GF-D8 (cell line): ENCODE measurements around the gene PTX4.

Source experiments
- DNase-seq: peaks from one replicate; lab custom pipeline; 2025; lab: John Stamatoyannopoulos, UW

Gene PTX4

DNA sequence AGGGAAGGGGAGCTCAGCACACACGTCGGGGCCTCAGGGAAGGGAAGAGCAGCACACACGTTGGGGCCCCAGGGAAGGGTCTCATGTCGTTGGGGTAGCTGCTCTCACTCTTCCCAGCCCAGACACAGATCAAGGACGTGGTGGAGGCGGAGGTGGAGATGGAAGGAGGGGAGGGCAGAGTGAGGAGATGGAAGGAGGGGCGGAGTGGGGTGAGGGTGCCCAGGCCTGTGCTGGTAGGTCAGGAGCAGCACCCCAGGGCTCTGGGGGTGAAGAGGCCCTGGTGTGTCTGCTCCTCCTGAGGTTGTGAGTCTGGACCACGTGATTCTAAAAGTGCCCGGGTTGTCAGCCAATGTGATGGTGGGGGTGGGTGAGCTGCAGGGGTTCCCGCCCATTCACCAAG is 28.8 kb downstream of the PTX4 start:
- DNase-seq, result no peak

DNA sequence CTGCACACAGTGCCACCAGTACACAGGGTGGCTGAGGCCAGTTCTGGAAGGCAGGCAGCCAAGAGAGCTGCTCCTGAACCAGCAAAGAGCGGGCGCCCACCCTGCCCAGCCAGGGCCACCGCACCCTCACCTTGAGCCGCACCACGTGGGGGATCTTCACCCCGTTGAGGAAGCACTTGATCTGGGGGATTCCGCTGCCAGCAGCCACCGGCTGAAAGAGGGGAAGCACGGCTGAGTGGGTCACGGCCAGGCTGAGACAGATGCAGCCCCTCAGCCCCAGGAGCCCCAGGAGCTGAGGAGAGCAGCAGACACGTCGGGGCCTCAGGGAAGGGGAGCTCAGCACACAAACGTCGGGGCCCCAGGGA is 29.8 kb downstream of the PTX4 start:
- no peak for DNase-seq

DNA sequence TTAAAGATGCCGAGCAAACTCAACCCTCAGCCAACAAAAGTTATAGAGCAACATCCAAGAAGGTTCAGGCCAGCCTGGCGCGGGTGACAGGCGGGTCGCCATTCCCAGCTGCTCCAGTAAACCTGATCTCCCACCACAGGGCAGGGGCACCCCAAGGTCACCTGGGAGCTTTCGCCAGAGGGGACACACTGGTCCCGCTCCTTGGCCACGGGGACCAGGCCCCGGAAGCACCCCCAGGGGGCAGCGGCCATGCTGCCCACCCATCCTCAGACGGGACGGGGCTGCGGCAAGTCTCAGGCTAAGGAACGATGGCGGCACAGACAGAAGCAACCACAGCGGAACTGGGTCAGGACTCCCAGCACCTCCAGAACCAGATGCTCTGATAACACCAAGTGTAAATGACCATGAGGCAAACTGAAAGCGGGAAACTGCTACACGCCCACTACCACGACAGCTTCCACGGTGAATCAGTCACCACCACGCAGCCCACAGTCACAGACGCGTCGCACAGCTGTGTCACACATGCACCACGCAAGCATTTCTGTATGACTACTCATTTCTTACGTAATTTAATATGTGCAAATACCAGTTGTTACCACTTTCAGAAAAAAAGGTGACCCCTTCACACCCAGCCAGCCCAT is 30.3 kb downstream of the PTX4 start:
- DNase-seq, result no peak

DNA sequence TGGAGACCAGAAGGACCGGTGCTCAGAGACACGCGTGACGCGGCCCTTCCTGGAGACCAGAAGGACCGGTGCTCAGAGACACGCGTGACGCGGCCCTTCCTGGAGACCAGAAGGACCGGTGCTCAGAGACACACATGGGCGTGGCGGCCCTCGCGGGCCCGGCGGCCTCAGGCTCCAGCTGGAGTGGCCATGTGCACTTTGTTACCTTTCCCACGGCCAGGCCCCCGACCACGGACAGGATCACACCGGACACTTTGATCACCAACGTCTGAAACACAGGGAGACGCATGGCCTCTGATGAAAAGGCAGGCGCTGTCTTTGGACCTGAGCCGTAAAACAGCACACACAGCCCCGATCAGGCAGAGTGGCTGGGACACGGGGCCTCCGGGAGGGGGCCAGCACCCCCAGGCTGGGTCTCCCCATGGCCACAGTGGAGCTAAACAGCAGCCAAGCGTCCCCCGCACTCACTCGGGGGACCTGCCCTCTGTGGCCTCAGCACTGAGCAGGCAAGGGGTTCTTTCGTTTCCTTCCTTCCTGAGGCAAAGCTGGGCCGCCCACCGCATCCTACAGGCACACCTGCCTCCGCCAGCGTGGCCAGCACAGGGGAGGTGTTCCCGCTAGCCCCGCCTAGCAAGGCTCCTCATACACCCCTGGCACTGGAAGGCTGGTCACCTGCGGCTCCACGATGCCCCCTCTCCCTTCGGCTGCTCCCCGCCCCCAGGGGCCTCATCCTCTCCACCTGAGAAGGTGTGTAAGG is 31.1 kb downstream of the PTX4 start:
- no peak for DNase-seq

DNA sequence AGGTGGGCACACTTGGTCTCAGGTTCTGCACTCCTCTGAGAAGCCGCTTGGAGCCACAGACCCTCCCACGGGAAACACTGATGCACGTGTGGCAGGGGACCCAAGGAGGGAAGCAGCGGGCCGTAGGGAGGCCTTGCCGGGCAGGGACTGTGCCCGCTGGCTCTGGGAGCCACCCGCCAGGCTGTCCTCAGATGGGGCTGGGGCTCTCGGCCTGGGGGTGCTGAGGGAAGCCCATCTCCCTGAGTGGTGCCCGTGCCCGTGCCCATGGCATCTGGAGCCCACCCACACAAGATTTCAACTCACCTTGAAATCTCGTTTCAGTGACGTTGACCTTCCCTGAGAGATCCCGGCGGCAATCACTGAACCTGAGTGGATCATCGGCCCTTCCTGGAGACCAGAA is 31.8 kb downstream of the PTX4 start:
- no peak for DNase-seq

DNA sequence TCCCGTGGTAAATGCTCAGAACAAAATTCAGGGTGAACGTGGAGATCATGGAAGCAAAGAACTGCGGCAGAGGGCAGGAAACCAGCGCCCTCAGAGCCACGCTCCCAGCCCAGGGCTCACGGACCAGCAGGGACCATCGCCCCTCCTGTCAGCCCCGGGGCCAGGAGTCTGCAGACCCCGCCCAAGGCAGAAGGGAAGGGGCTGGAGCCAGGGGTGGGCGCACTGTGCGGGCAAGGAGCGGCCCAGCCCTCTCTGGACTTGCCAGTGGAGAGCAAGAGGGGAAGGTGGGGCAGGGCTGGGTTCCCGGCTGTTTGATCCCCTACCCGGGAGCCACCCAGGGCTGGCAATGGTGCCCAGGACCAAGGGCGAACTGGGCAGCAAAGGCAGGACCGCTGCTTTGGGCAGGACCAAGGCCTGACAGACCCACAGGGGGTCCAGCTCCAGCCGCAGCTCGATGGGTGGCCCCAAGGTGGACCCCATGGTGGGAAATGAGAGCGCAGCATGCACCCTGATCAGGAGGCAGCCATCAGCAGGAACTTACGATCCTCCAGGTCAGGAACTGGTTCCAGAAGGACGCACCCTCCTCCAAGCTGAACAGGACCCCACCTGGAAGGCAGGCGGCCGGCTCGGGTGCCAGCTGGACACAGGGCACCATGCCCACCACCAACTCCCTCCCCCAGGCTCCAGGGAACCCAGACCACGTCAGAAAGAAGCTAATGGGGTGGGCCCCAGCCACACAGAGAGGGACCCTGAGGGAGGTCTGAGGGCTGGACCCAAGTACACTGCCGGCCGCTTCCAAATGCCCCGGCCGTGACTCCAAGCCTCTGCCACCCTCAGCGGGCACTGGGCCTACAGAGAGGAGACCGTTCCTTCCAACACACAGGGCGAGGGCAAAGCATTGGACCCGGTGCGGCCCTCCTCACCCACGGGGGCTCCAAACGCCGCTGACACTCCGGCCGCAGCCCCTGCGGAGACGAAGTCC is 33.3 kb downstream of the PTX4 start:
- no peak for DNase-seq

DNA sequence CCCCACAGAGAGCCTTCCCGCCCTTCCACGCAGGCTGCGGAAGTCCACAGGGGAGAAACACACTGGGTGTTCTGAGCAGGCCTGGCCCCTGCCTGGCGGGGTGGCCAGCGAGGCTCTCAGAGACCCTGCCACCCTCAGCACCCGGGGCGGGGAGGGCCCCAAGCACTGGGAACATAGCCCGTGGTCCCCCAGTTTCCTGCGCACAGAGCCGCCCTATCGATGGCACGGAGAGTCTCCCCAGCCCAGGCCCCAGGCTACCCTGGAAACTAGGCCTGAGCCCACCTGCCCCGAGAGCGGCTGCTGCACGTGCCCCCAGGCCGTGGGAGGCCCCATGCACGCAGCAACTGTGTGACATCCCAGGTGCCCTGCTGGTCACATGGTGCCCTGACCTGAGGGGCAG is 34.2 kb downstream of the PTX4 start:
- no peak for DNase-seq

DNA sequence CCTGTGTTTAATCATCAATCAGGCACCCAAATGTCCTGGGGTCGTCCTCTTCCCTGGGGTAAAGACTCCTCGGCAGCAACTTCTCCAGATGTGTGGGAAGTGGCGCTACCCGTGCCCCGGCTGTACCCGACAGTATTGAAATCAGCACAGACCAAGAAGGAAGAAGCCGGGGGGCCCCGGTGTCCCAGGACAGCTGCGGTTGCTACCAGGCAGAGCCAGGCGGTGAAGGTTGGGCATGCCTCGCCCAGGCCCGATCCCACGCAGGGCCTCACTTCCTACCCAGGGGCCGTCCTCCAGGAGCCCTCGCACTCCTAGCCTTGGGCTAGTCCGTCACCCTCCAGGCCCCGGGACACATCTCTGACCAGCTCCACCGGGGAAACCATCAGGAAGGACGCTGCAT is 35.4 kb downstream of the PTX4 start:
- DNase-seq, result no peak

DNA sequence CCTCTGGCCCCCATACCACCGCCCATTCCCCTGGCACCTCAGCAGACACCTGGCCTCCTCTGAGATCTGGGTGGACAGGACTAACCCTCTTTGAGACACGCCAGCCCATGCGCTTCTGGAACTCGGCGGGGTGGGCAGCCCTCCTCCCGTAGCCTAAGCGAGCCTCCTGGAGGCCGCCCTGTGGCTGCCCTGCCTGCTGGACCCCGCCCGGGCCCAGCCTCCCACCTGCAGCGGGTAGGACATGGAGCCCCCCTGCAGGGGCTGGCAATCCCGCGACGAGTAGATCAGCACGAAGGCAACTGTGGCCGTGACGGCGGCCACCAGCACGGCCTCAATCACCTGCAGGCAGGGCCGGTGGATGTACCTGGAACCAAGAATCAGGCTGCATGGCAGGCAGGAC is 36.2 kb downstream of the PTX4 start:
- DNase-seq, result no peak

DNA sequence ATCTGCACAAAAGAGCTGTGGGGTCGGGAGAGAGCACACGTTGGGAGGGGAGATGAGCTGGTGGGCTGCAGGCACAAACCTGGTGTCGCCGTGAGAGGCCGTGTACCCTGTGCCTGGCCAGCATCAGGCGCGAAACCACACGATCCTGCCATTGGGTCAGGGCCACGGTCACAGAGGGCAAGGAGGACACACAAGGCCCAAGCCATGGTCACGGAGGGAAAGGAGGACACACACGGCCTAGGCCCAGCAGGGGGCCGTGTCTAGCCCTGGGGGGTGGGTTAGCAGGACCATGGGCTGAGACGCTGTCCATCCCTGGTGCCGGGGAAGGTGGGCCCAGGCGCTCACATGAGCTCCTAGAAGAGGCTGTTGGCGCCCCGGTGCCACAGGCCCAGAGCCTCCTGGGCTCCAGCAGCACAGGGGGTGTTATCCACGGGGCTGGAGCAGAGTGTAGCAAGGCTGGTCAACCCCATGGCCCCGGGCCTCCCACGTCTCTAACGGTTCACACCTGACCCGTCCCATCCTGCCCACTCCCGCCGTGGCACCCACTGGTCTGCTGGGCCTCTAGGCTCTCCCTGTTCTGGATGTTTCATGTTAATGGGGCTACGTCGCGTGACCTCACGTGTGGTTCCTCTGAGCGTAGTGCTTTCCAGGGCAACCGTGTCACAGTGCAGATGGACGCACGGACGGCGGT is 36.9 kb downstream of the PTX4 start:
- no peak for DNase-seq

DNA sequence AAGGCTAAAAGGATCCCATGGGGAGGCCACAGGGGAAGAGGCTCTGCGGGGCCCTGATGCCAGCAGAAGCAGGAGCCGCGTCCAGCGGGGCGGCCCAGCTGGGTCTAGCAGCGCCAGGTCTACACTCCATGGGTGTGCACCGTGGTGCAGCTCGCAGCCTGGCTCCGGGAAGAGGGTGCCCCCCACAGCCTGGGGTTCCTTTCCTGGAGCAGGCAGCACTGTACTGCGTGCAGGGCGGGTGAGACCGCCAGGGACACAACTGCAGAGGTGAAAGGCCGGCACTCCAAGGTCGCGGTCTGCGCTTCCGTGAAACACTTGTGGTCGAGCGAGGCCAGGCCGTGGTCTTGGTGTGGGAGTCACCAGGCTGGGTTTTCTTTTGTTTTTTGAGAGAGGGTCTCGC is 37.9 kb downstream of the PTX4 start:
- DNase-seq, result no peak

DNA sequence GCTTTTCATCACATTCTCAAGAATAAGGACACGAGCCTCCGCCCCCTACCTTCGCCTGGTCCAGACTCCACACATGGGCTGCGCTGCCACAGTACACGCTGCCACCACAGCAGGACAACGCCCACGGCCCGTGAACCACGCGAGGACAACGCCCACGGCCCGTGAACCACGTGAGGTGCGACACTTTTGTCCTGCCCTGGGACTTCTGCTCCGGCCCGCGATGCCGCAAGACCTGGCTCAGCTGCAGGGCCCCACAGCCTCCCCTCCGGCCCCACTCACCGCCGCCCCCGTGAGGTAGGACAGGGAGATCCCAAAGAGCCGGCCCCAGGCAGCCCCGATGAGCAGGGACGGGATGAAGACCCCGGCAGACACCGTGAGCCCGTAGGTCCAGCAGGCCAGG is 38.5 kb downstream of the PTX4 start:
- no peak for DNase-seq

DNA sequence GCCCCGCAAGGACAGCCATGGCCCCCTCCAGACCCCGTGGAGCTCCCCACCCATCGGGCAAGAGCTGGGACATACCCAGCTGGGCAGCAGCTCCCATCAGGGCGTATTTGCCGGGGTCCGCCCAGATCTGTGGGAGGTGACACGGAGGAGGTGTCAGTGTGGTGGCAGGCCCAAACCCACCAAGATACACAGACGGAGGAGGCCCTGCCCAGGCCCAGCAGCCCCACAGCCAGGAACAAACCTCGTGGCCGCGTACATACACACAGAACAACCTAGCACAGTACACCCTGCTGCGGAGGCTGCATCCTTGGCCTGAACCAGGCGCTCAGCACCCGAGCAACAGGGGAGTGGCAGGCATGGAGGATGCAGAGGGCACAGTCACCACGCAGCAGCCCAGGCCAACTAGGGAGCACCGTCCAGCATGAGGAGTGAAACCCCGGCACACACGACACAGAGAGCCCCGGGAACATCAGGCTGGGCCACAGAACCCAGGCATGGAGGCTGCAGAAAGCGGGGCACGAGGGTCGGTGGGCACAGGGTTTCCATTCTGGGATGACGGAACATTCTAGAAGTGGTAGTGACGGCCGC is 39.4 kb downstream of the PTX4 start:
- no peak for DNase-seq

DNA sequence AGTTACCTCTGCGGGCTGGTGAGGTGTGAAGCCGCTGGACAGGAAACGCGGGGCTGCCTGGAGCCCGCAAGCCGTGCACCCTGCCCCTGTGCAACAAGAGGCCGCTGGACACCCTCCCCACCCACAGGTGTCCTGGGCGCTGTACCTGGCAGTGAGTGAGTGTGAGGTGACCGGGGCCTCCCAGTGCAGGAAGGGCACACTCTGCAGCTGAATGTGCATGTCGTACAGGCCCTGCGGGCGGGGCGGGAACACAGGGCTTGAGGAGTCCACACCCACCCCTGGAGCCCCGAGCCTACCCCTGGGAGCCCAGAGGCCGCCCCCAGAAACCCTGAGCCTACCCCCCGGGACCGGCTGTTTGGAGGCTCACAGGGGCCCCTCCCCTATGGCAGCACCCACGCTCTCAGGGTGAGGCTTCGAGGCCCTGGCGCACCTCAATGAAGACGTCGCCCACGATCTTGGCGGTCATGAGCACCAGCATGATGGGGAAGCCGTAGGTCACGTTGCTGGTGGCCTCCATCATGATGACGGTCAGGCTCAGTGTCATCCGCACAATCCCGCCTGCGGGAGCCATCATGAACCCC is 40.1 kb downstream of the PTX4 start:
- no peak for DNase-seq

DNA sequence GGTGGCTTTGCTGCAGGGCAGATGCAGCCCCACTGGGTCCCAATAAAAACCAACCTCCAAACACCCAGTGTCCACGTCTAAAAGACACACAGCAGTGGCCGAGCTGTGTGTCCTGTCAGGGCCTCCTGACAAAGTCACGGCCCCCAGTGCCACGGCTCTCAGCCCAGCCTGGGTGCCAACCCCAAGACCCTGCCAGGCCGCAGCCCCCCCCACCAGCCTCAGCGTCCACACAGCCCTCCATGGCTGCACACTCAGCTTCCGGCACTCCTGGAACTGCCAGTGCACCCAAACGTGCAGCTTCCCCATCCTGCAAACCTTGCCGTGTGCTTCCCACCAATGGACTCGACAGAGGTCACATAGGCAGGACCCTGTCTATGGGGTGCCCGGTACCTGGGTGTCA is 40.8 kb downstream of the PTX4 start:
- no peak for DNase-seq

DNA sequence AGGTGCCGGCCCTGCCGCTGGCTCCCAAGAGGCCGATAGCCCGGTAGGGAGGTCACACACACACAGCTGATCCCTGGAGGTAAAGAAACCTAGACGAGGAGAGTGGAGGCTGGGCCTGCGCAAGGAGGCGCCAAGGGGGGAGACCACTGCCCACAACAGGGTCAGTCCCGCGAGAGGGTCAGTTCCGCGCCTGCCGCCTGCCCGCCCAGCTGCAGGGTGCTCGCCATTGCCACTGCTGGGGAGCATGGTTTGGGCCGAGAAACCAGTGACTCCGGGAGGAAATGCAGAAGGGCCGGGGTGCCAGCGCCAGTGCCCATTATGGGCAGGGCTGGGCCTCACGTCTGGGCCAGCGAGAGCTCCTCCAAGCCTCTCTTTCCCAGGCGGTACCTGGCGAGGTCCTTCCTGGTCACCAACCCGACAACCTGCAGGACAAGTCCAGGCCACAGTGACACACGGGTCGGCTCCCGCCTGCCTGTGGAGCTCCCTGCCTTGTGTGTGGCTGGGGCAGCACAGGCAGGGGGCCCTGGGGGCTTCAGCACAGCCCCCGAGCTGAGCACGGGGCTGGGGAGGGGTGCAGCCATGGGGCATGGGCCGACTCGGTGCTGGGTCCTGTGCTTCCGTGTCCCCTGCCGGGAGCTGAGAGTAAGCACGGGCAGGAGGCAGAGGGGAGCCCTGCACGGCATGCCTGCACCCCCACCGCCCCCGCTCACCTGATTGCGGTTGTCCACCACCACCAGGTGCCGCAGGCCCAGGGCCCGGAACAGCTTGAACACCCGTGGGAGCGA is 42.3 kb downstream of the PTX4 start:
- no peak for DNase-seq

DNA sequence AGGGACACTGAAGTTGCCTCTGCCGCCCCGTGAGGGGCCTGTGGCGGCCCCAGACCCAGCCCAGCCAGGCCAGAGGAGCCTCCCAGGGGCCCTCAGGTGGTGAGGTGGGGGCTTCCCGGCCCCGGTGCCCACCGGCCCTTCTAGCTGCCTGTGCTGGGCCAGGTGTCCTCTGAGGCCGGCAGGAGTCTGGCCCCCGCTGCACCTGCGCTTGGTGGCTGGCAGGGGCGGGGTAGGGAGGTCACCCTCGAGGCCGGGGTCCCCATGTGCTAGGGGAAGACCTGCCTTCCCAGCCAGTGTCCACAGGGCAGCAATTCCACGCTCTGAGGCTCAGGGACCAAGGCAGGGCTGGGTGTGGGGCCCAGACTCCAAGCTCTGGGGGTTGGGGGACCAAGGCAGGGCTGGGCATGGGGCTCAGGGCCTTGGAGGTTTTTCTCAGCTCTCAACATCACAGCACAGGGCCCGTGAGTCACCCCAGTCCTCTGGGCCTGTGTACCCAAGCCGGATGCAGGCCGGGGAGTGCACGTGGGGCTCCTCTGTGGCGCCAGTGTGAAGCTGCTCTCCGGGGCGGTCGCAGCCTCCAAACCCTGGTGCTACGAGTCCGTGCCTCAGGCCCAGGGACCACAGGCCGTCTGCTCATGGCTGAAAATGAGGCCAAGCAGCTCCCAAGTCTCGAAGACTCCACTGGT is 43.1 kb downstream of the PTX4 start:
- no peak for DNase-seq

DNA sequence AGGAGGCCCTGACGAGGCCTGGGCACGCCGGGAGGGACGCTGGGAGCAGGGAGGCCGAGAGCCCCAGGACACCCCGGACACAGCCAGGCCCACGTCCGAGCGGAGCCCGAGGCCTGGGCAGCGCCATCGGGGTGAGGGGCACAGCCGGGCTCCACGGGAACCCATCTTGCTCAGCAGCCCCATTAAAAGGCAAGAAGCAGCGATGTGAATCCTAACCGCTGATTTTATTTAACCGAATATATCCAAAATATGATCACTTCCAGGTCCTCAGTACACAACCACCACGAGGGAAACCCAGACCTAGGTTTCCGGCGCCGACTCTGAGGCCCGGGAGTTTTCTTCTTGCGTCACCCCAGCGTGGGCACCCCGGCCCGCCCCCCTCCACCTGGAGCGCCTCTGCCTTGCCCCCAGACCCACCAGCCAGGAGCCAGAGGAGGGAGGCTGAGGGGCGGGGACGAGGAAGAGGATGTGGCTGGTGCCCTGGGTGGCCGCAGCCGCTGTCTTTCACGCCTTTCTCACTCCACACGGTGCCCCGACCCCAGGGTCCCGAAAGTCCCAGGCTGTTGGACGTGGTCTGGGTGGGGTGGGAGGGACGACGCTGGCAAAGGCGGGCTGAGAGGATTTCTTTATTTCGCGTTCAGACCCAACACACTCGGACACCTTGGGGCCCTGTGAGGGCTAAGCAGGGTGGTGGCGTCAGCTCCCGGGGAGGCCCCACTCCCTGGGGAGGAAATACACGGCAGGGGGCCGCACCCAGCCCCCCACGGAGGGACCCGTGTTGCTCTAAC is 43.8 kb downstream of the PTX4 start:
- DNase-seq, result no peak

DNA sequence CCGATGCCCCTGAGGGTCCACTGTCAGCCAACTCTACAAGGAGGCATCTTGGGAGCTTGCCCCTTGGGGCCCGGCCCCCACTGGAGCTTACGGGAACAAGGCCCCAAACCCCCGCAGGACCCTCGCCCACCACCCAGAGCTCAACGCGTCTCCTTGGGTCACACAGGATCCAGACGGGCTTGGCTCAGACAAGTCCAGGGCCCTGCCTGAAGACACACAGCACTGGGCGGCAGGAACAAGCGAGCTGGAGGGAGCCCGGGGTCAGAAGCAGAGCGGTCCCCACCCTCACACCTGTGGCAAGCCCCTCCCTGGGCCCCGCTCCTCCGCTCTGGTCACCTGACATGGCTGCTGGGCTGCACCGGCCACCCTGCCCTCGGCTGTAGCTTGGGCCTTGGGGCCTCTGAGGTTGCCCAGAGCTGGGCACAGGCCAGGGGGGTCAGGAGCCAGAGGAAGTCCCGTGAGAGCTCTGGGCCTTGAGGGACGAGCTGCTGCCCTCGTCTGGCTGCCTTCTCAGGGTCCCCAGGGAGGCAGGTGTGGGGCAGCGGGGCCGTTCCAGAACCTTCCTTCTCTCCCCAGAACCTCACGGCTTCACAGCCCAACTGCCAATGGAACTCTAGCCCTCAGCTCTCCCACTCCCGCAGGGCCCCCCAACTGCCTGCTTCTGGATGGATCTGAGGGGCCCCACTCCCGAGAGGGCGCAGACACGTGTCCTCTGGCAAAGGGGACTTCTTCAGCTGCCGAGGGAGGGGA is 44.6 kb downstream of the PTX4 start, which contains the start of gene CCDC154:
CCDC154 (minus strand) TSS at position 577 of the 750 bp plus-strand sequence; CDS start at position 343, 234 bp downstream.
- DNase-seq, result no peak
